Activated naive CD8-positive, alpha-beta T cell treated with anti-CD3 and anti-CD28 coated beads for 36 hours (primary cell): ENCODE data around the gene ZNF107. TPM values are rescaled to one million over a fixed set of nuclear protein-coding genes. Genes with fewer than 3 reads are reported as not detected.
"Not testable (repeated sequence)": the region's sequence is repeated elsewhere in the genome, so short reads cannot be mapped to it uniquely, and the experiment has no call there.

Source experiments
- DNase-seq: peaks from one replicate; pipeline ENCODE4 v3.0.0; 2021
- H3K27ac Mint-ChIP-seq: one replicate; pipeline ENCODE4 v1.8.0; 2022; ENCODE audit warnings: mild to moderate bottlenecking, moderate library complexity, mixed read lengths
- H3K27me3 Mint-ChIP-seq: one replicate; pipeline ENCODE4 v1.8.0; 2022; ENCODE audit warnings: mild to moderate bottlenecking, mixed read lengths
- H3K36me3 Mint-ChIP-seq: one replicate; pipeline ENCODE4 v1.8.0; 2021; ENCODE audit warnings: mild to moderate bottlenecking, mixed read lengths
- H3K4me1 Mint-ChIP-seq: one replicate; pipeline ENCODE4 v1.8.0; 2021; ENCODE audit warnings: mixed read lengths
- H3K4me3 Mint-ChIP-seq: one replicate; pipeline ENCODE4 v1.8.0; 2022; ENCODE audit warnings: mild to moderate bottlenecking, moderate library complexity, mixed read lengths
- H3K9me3 Mint-ChIP-seq: one replicate; pipeline ENCODE4 v1.8.0; 2022; ENCODE audit warnings: mixed read lengths
- total RNA-seq, 2 experiments: library from RNA; stranded (reverse); gene quantifications; one replicate each; pipeline ENCODE4 v1.2.3, GENCODE V29; 2021

The ZNF107 gene
- total RNA-seq, 2 experiments from 2014 or later = 17.3 to 17.5 TPM

DNA sequence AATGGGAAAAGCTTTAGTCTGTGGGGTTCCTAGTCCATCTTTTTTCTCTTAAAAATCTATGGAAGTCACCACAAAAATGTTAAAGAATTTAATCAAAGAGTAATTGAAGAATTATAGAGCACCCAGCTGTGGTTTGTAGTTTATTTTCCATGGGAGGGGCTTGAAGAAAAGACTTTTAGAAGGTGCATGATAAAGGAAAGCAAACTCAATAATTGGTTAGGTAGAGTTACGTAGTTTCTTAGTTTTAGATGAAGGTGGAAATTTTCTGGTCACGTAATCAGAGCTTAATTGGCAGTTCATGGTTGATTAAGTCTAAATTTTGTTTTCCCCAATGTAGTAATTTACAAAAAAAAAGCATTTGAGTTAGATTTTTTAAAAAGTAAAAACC lies 724 bp downstream of the ZNF107 start:
- no peak for DNase-seq
- peak overlapping the region; percentile 98 for H3K27ac Mint-ChIP-seq
- peaks cover 28% of the 10 kb centered on the region for H3K9me3 Mint-ChIP-seq
- H3K27me3 Mint-ChIP-seq = no peaks in the 10 kb centered on the region
- peaks cover 38% of the 10 kb centered on the region for H3K4me1 Mint-ChIP-seq
- H3K4me3 Mint-ChIP-seq = peak overlapping the region; percentile 95
- peaks cover 57% of the 10 kb centered on the region for H3K36me3 Mint-ChIP-seq

DNA sequence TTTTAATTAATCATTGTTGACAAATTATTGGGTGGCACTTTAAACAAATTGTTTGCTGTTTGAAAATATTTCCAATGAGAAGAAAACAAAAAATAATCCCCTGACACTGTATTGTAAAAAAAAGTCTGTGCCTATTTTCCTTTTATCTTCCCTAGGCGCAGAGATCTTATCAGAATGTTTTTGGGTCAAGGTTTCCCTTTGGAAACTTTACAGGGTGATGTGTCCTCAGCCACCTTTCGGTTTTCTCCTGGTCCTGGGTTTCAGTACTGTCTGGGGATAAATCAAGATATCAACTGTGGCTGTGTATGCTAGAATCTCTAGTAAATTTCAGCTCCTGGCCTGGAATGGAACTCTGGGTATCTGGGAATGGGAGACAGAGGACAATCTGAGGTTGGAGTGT lies 1.4 kb downstream of the ZNF107 start:
- Mint-ChIP-seq H3K9me3 (peaks cover 24% of the 10 kb centered on the region), H3K4me3 (peak overlapping the region; percentile 95), H3K4me1 (peaks cover 40% of the 10 kb centered on the region), H3K27me3 (no peaks in the 10 kb centered on the region), H3K36me3 (peaks cover 58% of the 10 kb centered on the region), H3K27ac (peak overlapping the region; percentile 98)
- no peak for DNase-seq

DNA sequence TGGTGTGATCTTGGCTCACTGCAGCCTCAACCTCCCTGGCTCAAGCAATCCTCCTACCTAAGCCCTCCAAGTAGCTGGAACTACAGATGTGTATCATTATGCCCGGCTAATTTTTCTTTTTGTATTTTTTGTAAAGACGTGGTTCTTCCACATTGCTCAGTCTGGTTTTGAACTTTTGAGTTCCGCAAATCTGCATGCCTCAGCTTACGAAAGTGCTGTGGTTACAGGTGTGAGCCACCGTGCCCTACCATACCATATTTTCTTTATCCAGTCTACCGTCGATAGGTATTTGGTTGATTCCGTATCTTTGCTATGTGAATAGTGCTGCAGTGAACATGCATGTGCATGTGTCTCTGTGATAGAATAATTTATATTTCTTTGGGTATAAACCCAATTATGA lies 6.5 kb downstream of the ZNF107 start:
- Mint-ChIP-seq H3K27me3 (no peaks in the 10 kb centered on the region), H3K36me3 (peaks cover 91% of the 10 kb centered on the region), H3K4me3 (no peak overlapping the region), H3K9me3 (peaks cover 43% of the 10 kb centered on the region), H3K4me1 (peaks cover 48% of the 10 kb centered on the region), H3K27ac (no peak overlapping the region)
- DNase-seq = no peak

DNA sequence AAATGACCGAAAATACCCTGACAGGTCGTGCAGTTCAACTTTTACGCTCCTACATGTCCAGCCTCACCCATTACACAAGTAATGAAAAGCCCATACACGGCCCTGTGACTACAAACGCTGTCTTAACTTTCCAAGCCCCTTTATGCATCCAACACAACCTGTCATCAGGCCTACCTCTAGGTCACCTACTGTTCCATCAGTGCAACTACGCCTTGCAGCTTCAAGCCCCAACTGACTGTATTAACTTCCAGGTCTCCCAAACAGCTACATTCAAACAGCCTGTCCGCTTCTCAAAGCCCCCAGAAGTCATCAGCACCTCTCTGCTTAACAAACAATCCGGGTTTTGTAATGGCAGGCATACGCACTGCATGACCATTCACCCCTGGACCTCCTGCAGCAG lies 19.2 kb downstream of the ZNF107 start:
- Mint-ChIP-seq H3K36me3 (no peaks in the 10 kb centered on the region), H3K4me3 (peak overlapping the region; percentile 6), H3K4me1 (peaks cover 30% of the 10 kb centered on the region), H3K27ac (peak overlapping the region; percentile 14), H3K27me3 (no peaks in the 10 kb centered on the region), H3K9me3 (peaks cover 49% of the 10 kb centered on the region)
- DNase-seq = no peak

DNA sequence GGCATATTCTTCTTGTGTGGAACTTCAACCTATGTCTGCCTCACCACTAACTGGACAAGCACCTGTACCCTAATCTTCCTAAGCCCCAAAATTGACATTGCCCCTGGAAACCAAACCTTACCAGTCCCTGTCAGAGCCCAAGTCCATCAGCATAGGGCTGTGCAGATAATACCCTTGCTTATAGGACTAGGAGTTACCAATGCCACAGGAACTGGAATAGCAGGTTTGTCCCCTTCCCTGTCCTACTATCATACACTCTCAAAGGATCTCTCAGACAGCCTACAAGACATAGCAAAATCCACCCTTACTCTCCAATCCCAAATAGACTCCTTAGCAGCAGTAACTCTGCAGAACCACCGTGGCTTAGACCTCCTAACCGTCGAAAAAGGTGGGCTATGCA lies 19.8 kb downstream of the ZNF107 start:
- no peak overlapping the region for H3K4me3 Mint-ChIP-seq
- H3K27ac Mint-ChIP-seq = peak overlapping the region; percentile 87
- peaks cover 5% of the 10 kb centered on the region for H3K36me3 Mint-ChIP-seq
- no peak for DNase-seq
- peaks cover 49% of the 10 kb centered on the region for H3K9me3 Mint-ChIP-seq
- peaks cover 30% of the 10 kb centered on the region for H3K4me1 Mint-ChIP-seq
- no peaks in the 10 kb centered on the region for H3K27me3 Mint-ChIP-seq

DNA sequence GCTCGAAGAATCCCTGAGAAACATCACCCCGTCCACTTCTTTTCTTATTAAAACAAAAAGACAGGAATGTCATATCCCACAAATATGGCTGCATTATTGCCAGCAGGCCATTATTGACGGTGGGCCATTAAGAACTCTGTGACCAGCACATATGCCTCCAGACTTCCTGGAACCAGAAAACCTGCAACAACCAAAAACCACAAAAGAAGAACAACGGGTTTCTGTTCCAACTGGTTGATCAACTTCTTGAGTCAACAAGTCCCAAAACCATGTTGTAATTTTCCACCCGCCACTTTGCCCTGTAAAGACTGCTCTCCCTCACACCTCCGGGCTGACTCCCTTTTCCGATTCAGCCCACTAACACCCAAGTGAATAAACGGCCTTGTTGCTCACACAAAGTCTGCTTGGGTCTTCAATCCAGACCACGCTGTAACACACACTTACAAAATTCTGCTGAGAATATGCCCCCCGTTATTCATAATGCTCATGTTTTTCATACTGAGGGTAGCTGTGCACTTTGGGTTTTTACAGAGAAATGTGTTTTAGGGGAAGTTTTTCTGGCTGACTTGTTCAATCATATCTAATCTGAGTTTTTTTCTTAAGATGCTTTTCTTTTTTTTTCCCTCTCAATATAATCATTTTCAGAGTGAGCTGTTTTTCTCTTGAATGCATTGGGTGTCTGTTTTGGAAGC lies 20.7 kb downstream of the ZNF107 start:
- peaks cover 49% of the 10 kb centered on the region for H3K9me3 Mint-ChIP-seq
- peaks cover 12% of the 10 kb centered on the region for H3K36me3 Mint-ChIP-seq
- no peak overlapping the region for H3K4me3 Mint-ChIP-seq
- peak overlapping the region; percentile 87 for H3K27ac Mint-ChIP-seq
- DNase-seq = peak; percentile 38
- H3K27me3 Mint-ChIP-seq = no peaks in the 10 kb centered on the region
- H3K4me1 Mint-ChIP-seq = peaks cover 30% of the 10 kb centered on the region

DNA sequence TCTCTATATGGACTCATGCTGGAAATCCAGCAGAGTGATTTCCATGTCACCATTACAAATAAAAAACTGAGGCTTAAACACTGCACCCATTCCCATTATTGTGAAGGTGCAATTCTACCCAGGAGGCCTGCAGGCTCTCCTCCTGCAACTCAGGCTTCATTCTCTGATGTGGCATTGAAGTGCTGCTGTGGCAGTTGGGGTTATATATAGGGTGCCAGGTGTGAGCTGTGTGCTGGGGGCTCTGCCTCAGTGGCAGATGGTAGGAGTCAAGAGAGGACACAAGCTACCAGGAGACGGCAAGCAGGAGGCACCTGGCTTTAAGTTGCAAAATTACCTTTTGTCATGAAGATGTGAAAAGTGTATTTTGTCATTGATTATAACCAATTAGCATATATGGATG lies 21.3 kb downstream of the ZNF107 start:
- H3K27me3 Mint-ChIP-seq = no peaks in the 10 kb centered on the region
- no peak for DNase-seq
- peaks cover 30% of the 10 kb centered on the region for H3K4me1 Mint-ChIP-seq
- peaks cover 52% of the 10 kb centered on the region for H3K9me3 Mint-ChIP-seq
- peak overlapping the region; percentile 87 for H3K27ac Mint-ChIP-seq
- no peak overlapping the region for H3K4me3 Mint-ChIP-seq
- H3K36me3 Mint-ChIP-seq = peaks cover 18% of the 10 kb centered on the region

DNA sequence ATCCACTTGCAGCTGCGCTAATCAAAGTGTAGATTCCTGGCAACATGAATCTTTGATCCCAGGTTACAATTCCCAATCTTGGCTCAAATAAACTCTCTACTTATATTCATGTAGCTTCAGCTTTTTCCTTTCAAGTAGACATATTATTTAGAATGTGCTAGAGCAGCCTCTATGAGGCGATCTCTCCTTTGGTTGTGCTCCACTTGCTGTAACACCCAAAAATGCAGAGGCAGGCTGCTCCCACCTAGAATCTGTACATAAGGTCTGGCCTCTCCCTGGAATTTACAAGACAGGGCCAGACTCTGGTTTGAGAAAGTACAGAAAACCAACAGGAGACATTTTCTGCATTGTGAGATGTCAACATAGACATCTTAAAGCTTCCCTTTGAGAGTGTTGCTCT lies 23.1 kb downstream of the ZNF107 start:
- Mint-ChIP-seq H3K27ac (peak overlapping the region; percentile 60), H3K27me3 (no peaks in the 10 kb centered on the region), H3K9me3 (peaks cover 53% of the 10 kb centered on the region), H3K36me3 (peaks cover 29% of the 10 kb centered on the region), H3K4me3 (no peak overlapping the region), H3K4me1 (peaks cover 30% of the 10 kb centered on the region)
- DNase-seq = no peak

DNA sequence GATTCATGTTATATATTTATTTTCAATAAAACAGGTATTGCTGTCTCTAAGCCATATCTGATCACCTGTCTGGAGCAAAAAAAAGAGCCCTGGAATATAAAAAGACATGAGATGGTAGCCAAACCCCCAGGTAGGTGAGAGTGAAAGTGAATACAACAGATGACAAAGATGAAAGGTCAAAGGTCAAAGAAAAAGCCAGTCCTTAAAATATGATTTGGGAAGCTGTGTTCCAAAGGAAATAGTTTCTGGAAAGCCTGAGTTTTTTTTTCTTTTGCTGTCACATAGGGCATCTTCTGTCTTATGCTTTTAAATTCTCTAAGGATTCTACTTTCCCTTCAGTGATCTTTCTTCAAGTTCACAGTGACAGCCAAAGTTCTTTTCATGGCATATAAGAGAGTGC lies 25.9 kb downstream of the ZNF107 start:
- H3K27me3 Mint-ChIP-seq = no peaks in the 10 kb centered on the region
- H3K4me3 Mint-ChIP-seq = no peak overlapping the region
- H3K9me3 Mint-ChIP-seq = peaks cover 31% of the 10 kb centered on the region
- peaks cover 51% of the 10 kb centered on the region for H3K36me3 Mint-ChIP-seq
- H3K27ac Mint-ChIP-seq = no peak overlapping the region
- DNase-seq = no peak
- peaks cover 14% of the 10 kb centered on the region for H3K4me1 Mint-ChIP-seq

DNA sequence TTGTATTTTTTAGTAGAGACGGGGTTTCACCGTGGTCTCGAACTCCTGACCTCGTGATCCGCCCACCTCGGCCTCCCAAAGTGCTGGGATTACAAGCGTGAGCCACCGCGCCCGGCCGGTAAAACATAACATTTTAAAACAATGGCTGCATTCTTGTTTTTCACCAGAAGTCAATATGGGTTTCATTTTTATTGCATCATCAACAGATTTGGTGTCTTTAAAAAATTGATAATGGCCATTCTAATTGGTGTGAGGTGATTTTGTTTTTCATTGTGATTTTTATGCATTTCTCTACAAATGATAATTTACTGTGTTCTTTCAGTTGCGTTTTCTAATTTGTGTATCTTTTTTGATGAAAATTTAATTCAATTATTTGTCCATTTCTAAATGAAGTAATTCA lies 31.9 kb downstream of the ZNF107 start:
- not testable (repeated sequence) for H3K4me3 Mint-ChIP-seq, H3K27ac Mint-ChIP-seq, H3K4me1 Mint-ChIP-seq, DNase-seq, H3K27me3 Mint-ChIP-seq
- Mint-ChIP-seq H3K36me3 (peaks cover 75% of the 10 kb centered on the region), H3K9me3 (peaks cover 21% of the 10 kb centered on the region)

DNA sequence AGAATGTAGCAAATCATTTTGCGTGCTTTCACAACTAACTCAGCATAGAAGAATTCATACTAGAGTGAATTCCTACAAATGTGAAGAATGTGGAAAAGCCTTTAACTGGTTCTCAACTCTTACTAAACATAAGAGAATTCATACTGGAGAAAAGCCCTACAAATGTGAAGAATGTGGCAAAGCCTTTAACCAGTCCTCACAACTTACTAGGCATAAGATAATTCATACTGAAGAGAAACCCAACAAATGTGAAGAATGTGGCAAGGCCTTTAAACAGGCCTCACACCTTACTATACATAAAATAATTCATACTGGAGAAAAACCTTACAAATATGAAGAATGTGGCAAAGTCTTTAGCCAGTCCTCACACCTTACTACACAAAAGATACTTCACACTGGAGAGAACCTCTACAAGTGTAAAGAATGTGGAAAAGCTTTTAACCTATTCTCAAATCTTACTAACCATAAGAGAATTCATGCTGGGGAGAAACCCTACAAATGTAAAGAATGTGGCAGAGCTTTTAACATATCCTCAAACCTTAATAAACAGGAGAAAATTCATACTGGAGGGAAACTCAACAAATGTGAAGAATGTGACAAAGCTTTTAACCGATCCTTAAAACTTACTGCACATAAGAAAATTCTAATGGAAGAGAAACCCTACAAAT lies 40.8 kb downstream of the ZNF107 start:
- no peaks in the 10 kb centered on the region for H3K4me1 Mint-ChIP-seq
- peaks cover 55% of the 10 kb centered on the region for H3K36me3 Mint-ChIP-seq
- no peak overlapping the region for H3K27ac Mint-ChIP-seq
- DNase-seq = no peak
- no peaks in the 10 kb centered on the region for H3K27me3 Mint-ChIP-seq
- peaks cover 44% of the 10 kb centered on the region for H3K9me3 Mint-ChIP-seq
- H3K4me3 Mint-ChIP-seq = no peak overlapping the region

DNA sequence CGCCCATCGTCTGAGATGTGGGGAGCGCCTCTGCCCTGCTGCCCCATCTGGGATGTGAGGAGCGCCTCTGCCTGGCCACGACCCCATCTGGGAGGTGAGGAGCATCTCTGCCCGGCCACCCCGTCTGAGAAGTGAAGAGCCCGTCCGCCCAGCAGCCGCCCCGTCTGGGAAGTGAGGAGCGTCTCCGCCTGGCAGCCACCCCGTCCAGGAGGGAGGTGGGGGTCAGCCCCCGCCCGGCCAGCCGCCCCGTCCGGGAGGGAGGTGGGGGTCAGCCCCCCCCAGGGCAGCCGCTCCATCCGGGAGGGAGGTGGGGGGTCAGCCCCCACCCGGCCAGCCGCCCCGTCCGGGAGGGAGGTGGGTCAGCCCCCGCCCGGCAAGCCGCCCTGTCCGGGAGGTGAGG lies 52.0 kb downstream of the ZNF107 start:
- H3K4me1 Mint-ChIP-seq, H3K27ac Mint-ChIP-seq: not testable (repeated sequence)

DNA sequence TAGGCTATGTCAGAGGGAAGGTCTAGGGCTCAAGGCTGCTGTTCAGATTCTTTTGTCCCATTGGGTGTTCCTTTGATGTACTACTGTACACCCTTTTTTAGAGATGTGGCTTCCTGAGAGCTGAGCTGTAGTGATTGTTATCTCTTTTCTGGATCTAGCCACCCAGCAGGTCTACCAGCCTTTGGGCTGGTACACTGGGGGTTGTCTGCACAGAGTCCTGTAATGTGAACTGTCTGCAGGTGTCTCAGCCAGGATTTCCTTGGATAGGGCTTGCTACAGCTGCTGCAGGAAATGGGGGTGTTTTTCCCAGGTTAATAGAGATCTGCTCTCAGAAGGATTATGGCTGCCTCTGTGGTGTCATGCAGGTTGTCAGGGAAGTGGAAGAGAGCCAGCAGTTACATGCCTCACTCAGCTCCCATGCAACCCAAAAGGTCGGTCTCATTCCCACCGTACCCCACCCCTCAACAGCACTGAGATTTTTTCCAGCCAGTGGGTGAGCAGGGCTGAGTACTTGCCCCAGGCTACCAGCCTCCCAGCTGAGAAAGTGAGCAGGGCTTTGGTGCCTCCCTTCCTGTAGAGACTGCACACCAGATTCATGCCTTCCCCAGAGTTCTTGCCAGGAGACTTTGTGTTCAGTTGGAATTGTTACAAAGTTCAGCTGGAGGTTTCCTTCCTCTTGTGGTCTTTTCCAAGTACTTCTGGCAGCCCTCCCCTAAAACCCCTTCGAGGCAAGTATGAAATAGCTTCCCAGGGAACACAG lies 63.3 kb downstream of the ZNF107 start:
- no peak for DNase-seq
- H3K27me3 Mint-ChIP-seq = no peaks in the 10 kb centered on the region
- H3K4me3 Mint-ChIP-seq = no peak overlapping the region
- H3K9me3 Mint-ChIP-seq = peaks cover 44% of the 10 kb centered on the region
- H3K36me3 Mint-ChIP-seq = peaks cover 10% of the 10 kb centered on the region
- H3K27ac Mint-ChIP-seq = no peak overlapping the region
- no peaks in the 10 kb centered on the region for H3K4me1 Mint-ChIP-seq

More for the DNA sequence above, 52.0 kb downstream of the ZNF107 start:
- H3K27me3 Mint-ChIP-seq, H3K4me3 Mint-ChIP-seq, DNase-seq, H3K36me3 Mint-ChIP-seq: not testable (repeated sequence)
- peaks cover 22% of the 10 kb centered on the region for H3K9me3 Mint-ChIP-seq

DNA sequence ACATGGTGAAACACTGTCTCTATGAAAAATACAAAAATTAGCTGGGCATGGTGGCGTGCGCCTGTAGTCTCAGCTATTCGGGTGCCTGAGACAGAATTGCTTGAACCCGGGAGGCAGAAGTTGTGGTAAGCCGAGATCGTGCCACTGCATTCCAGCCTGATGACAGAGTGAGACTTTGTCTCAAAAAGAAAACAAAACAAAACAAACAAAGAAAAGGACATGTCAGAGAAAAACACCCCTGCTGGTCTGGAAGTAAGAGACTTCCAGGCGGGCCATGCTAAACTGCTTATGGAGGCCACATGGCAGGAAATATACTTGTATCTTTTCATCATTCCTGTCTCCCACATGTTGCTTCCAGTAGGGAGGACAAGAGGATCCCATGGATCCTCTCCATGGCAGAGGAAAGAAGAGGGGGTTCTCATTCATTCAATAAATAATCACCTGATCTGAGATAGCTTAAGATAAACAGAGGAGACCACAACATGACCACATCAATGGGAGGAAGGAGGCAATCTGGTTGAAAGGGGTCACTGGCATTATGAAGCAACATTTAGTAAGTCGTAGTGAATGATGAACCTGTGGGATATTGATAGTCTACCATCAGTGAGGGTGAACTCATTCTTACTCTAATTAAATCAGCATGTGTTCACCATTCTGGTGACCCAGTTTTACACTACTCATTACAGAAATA lies 67.8 kb downstream of the ZNF107 start:
- Mint-ChIP-seq H3K4me3 (no peak overlapping the region), H3K27me3 (no peaks in the 10 kb centered on the region), H3K27ac (no peak overlapping the region), H3K9me3 (peaks cover 18% of the 10 kb centered on the region), H3K36me3 (peaks cover under 1% of the 10 kb centered on the region), H3K4me1 (no peaks in the 10 kb centered on the region)
- no peak for DNase-seq

DNA sequence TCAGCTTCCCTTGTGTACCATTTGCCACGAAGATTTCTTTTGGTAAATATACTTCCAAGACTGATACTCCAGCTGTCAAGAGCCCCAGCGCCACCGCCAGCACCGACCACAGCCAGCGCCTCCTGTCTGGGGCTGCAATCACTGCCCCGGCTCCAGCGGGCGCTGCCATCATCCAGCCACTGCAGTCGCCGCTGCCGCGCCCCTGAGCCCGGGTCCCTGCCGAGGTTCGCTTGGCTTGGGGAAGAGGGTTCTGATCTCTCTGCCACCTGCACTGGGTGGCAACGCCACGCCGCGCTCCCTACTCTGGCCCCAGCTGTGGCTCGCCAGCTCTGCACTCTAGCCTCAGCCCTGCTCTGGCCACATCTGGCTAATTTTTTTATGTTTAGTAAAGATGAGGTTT lies 70.6 kb downstream of the ZNF107 start:
- Mint-ChIP-seq H3K36me3 (no peaks in the 10 kb centered on the region), H3K27ac (no peak overlapping the region), H3K4me1 (no peaks in the 10 kb centered on the region), H3K9me3 (peaks cover 9% of the 10 kb centered on the region), H3K4me3 (no peak overlapping the region), H3K27me3 (no peaks in the 10 kb centered on the region)
- no peak for DNase-seq
